WTC11 (cell line): Measurements from ENCODE around the gene CGB2.
"Not testable (repeated sequence)": the region's sequence is repeated elsewhere in the genome, so short reads cannot be mapped to it uniquely, and the experiment has no call there.

Source experiments
- CTCF ChIP-seq: fragments of 200-600 bp; IDR thresholded peaks from 2 replicates; pipeline ENCODE4 v1.8.0; 2022; ENCODE audit warnings: antibody characterized with exemption
- E2F1 ChIP-seq: sonication (generic); formaldehyde crosslinking; IDR thresholded peaks from 2 replicates; pipeline ENCODE4 v1.8.0; 2022; ENCODE audit warnings: mild to moderate bottlenecking, missing genetic modification reagents
- TF ChIP-seq, protein P1 (sequence below): sonication (generic); formaldehyde crosslinking; IDR thresholded peaks from 2 replicates; pipeline ENCODE4 v1.8.1; 2023; ENCODE audit warnings: mild to moderate bottlenecking, missing genetic modification reagents, moderate library complexity

DNA sequence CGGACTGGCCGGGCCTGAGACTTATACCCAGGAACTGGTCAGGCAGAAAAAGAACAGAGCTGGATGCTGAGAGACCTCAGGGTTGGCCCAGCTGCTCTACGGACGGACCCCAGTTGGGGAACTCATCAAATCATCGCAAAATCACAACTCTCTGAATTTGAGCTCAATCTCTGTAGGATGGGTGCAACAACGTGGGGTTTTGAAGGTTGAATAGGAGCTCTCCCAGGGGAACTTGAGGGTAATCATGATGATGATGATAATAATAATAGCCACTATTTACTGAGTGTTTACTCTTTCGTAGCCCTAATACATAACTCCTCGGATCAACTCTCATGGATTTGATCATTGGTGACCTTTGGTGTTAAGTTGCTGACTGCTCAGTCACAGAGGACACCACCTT lies 1.4 kb upstream of the CGB2 start:
- not testable (repeated sequence) for TF ChIP-seq E2F1, CTCF
- TF ChIP-seq, protein P1, sequence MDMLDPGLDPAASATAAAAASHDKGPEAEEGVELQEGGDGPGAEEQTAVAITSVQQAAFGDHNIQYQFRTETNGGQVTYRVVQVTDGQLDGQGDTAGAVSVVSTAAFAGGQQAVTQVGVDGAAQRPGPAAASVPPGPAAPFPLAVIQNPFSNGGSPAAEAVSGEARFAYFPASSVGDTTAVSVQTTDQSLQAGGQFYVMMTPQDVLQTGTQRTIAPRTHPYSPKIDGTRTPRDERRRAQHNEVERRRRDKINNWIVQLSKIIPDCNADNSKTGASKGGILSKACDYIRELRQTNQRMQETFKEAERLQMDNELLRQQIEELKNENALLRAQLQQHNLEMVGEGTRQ (CRISPR knock-in tag), result not testable (repeated sequence)
